Head of caudate nucleus (tissue), 42 donors: ENCODE results near the gene C1orf74.
A peak's percentile ranks its signal among the peaks of the same experiment; 100 is the strongest.

Experiments used
- DNase-seq, 42 donors: peaks; one replicate each; pipeline versions ENCODE4 v3.0.0 to v3.0.0-alpha.2; 2020 to 2021; ENCODE audit warnings: mixed read lengths in 7 of 42
- intact Hi-C: fragments of 100-400 bp; cut with DNase I; formaldehyde crosslinking; loops from one replicate; pipeline ENCODE4 v1.15.0; 2022

The C1orf74 gene

GRCh38 chr1:209755256-209755655, 29.1 kb downstream of the C1orf74 start:
- no peak for DNase-seq
- intact Hi-C loops = no loop called here

GRCh38 chr1:209752890-209753289, 31.5 kb downstream of the C1orf74 start:
- DNase-seq = no peak
- intact Hi-C loops = no loop called here

- intact Hi-C loops = no loop called here
- no peak for DNase-seq
Measured at GRCh38 chr1:209751627-209752231, 32.6 kb downstream of the C1orf74 start.

- no peak for DNase-seq
Measured at GRCh38 chr1:209749670-209750323, 34.6 kb downstream of the C1orf74 start.

DNA sequence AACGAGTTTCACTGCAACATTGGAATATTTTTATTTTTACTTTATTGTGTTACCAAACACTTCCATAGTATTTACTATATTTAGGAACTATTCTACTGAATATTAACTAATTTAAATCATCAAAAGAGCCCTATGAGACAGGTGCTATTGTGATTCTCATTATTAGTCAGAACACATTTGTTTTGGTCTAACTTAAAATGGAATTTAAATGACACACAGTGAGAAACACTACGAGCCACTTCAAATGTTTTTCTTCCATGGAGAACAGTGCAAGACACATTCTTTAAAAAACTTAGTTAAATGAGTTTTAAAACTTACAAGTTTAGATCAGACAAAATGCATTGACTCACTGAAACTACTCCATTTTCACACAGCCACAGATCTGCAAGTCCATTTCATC, 35.2 kb downstream of the C1orf74 start:
- intact Hi-C loops = loop anchor here (5.0 kb wide), 2 partner anchors 57 to 172 kb away; no protein-coding TSS in a partner anchor
- DNase-seq = no peak

More at GRCh38 chr1:209749670-209750323, 34.6 kb downstream of the C1orf74 start:
- intact Hi-C loops = loop anchor here (5.0 kb wide), 2 partner anchors 57 to 172 kb away; no protein-coding TSS in a partner anchor

- DNase-seq = peak in 1 of 42 donors; percentile 30
- intact Hi-C loops = loop anchor here (5.0 kb wide), 2 partner anchors 56 to 171 kb away; no protein-coding TSS in a partner anchor
Measured at GRCh38 chr1:209748620-209749019, 35.7 kb downstream of the C1orf74 start.

GRCh38 chr1:209747580-209748262, 36.6 kb downstream of the C1orf74 start:
- intact Hi-C loops = loop anchor here (5.0 kb wide), 2 partner anchors 55 to 170 kb away; no protein-coding TSS in a partner anchor

DNA sequence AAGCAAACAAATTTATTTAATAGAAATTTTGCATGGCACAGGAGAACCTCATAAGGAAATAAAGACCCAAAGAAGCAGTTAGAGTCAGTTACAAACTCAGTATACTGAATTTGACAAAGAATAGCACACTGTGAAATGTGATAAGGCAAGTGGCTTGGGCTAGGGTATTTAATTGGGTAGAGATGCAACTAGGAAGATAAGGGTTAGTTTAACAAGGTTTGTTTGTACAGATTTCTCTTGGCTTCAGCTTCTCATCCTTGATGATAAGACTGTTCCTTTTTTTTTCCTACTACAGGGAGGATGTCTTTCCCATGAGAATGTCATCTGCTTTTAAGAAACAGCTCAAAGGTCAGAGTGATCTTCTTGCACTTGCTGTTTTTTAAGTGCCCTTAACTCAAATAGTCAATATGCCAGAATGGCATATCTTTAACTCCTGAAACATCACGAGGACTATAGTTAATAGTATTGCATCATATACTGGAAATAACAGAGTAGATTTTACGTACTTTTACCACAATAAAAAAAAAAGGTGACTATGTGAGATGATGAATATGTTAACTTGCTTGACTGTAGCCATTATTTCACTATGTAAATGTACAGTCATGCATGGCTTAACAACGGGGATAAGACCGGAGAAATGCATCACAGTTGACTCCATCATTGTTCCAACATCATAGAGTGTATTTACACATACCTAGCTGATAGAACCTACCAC, 37.8 kb downstream of the C1orf74 start:
- intact Hi-C loops = loop anchor here (5.0 kb wide), 2 partner anchors 54 to 169 kb away; no protein-coding TSS in a partner anchor

More at GRCh38 chr1:209747580-209748262, 36.6 kb downstream of the C1orf74 start:
- peak; percentile 66 to 92 (median 82) for DNase-seq

GRCh38 chr1:209743145-209743482, 41.2 kb downstream of the C1orf74 start:
- DNase-seq = peak in 15 of 42 donors; percentile 19 to 72 (median 29)
- intact Hi-C loops = no loop called here

More for the DNA sequence above, 37.8 kb downstream of the C1orf74 start:
- no peak for DNase-seq

GRCh38 chr1:209742409-209743144, 41.8 kb downstream of the C1orf74 start:
- peak in 1 of 42 donors; percentile 14 for DNase-seq
- intact Hi-C loops = no loop called here

DNA sequence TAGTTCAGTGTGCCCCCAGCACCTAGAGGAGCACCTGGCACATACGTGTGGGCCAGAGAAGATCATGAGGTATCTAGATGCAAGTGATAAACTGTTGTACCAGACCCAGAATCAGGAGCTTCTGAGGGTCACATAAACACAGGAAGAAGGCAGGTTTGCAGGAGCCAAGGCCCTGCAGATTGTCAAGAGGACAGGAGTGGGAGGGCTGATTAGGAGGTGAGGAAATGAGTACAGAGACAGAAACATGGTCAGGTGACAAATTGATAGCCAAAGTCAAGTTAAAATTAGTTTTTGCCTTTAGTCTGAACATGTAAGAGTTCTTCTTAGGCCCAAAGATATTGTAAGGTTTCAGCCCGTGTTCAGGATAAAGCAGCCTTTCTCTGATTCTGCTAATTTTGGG, 42.5 kb downstream of the C1orf74 start:
- intact Hi-C loops = no loop called here
- DNase-seq = no peak

DNA sequence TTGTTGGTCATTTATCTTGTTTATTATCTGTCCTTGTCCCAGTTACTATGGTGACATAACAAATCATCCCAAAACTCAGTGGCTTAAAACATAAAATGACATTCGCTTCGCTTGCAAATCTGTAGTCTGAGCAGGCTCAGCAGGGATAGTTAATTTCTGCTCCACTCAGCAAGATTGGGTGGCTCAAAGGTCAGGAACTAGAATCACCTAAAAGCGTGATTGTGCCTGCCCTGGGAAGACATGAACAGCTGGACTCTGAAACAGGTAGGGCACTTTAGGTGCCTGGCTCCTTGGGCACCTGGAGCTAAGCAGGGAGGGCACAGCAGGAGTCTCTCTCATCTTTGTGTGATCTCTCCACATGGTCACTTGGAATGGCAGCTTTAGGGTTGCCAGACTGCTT, 43.2 kb downstream of the C1orf74 start:
- intact Hi-C loops = no loop called here
- DNase-seq = no peak

DNA sequence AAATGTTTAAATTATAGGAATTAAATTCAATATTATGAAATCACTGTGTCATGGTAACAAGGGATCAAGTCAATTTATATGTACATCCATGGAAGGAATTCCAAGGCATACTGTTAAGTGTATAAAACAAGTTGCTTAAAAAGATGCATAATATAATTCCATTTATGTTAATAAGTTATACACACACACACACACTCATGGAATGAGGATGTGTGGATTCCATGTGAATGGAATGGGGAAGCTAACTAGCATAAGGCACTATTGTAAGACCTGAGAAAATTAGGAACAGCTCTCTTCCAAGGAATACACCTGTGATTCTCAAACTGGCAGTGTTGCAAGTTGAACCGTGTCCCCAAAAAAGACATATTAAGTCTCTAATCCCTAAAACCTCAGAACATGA, 46.1 kb downstream of the C1orf74 start:
- intact Hi-C loops = no loop called here
- DNase-seq = no peak

DNA sequence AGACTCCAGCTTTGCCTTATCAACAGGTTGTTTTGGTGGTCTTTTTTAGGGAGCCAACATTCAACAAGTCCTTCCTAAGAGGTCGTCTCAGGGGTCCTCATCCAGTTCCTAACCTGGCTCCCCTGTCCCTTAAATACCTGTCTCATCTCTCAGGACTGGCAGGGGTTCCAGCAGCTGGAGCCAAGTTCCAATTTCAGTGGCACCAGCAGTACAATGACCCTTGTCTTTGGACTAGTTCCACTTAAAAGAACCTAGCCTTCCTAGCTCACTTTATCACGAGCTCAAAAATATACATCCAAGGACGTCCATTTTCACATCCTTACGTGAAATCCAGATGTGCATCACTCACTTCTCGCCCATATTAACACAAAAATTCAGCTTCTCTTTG, 47.2 kb downstream of the C1orf74 start:
- DNase-seq = no peak
- intact Hi-C loops = no loop called here

DNA sequence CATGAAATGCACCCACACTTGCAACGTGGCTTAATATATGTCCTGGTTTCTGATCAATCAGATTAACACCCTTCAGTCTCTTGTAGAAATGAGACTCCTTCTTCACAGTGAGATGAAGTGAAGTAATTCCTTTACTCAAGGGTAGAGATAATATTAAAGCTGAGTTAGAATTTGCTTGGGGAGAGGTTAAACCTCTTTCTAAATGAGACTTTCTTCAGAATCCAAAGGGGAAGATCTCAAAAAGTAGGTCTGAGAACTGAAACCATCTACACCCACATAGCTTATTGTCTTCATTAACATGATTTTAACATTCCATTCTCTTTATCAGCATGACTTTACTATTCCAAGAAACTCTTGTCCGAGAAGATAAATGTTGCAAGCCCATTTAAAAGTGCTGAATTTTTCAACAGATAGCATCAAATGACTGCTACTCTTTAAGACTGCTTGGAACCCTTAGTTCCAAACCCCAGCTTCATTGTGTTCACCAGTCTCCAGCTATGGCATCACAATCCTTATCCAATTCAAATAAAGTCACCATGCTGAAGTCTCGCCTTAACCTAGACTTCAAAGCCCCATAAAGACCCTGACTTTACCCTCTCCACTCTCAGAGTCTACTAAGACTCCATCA, 47.8 kb downstream of the C1orf74 start:
- intact Hi-C loops = no loop called here

DNA sequence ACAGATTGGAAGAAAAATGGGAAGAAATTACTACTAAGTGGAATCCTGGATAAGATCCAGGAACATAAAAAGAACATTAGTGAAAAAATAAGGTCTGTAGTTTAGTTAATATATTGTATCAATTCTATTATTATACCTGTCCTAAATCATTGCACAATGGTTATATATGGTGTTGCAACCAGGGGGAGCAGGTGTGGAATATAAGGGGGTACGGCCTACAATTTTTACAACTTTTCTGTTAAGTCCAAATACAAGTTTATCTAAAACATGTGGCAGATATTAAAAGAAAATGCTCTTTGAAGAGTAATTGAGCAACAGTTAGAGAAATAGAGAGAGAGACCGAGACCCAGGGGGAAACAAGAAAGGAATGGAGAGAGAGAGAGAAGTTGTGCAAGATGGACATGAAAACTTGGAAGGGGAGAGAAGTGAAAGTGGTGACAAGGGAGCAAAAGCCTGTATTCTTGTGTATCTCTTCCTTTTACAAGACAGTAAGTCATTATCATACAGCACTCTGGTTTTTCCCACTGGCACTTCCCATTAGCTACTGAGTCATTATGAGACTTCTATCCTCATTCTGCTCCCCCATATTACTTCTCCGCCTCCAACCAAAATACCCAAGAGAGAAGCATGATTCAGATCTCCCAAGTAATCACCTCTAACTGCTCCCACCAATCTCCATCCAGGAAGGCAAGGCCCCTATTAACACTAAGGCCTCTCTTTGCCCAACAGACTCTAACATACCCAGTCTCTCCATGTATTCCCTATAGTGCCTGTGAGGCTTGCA, 50.8 kb downstream of the C1orf74 start:
- intact Hi-C loops = no loop called here
- DNase-seq = peak in 2 of 42 donors; percentile 38 to 41

More for the DNA sequence above, 47.8 kb downstream of the C1orf74 start:
- peak in 1 of 42 donors; percentile 3 for DNase-seq

DNA sequence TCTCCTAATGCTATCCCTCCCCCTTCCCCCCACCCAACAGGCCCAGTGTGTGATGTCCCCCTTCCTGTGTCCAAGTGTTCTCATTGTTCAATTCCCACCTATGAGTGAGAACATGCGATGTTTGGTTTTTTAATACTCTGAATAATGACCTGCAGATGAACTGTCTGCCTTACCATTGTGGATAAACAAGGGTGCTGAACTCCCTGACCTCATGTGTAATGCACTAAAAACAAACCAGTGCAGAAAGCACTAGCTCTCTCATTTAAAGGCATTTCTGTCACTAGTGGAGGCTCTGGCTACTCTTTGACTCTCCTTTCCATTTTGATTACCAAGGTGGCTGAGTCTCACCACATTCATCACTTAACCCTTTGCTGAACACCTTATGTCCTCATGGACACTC, 51.6 kb downstream of the C1orf74 start:
- DNase-seq = peak in 1 of 42 donors; percentile 3
- intact Hi-C loops = no loop called here
